ENCODE measurements around the gene ASS1.

The ASS1 gene

DNA sequence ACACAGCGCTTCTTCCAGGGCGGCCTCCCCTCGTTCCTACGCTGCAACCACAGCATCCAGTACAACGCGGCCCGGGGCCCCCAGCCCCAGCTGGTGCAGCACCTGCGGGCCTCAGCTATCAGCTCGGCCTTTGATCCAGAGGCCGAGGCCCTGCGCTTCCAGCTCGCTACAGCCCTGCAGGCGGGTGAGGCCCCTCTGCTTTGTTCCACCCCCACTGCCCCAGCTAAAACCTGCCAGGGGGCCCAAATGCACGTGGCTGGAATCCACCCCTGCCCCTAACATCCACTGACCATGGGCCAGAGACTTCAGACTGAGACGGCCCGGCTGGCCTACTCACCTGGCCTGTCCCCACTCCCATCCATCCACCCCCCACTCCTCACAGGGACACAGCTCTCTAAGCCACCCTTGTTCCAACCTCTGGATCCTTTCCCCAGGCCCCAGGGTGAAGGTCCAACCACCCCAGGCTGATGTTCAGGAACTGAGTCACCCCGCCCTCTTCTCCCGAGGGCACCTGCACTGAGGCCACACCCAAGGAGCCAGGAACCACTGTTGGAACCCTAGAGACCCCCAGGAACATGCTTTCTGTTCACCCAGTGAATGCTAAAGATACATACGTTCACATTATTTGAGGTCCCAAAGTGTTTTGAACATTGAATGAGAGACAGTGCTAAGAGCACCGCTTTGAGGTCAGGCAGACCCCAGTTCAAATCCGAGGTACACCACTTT, 18.9 kb upstream of the ASS1 start:
- Histone ChIP-seq H3K27ac (ENCODE audit: low read length) (no peak overlapping the region), H4K20me1 (ENCODE audit: insufficient read depth, low read length) (no peaks in the 10 kb centered on the region), H3K36me3 (replicated peaks; ENCODE audit: insufficient read depth, low read length) (no peaks in the 10 kb centered on the region), H3K27me3 (replicated peaks; ENCODE audit: insufficient read depth, low read length) (peaks cover 96% of the 10 kb centered on the region), H3K4me3 (ENCODE audit: low read length) (no peak overlapping the region), H3K79me2 (ENCODE audit: low read length) (no peaks in the 10 kb centered on the region), H3K9me3 (replicated peaks; ENCODE audit: insufficient read depth, low read length) (no peaks in the 10 kb centered on the region), H3K9ac (ENCODE audit: low read length) (no peak overlapping the region), H3K4me1 (ENCODE audit: low read length) (no peaks in the 10 kb centered on the region), H3F3A (ENCODE audit: insufficient read depth, low read length) (no peaks in the 10 kb centered on the region), H2AFZ (ENCODE audit: low read length) (no peak overlapping the region), H3K9me2 (replicated peaks; ENCODE audit: insufficient read depth, low read length) (no peaks in the 10 kb centered on the region), H3K4me2 (ENCODE audit: low read depth, low read length) (no peak overlapping the region)
- DNase-seq: no peak
- no peak for TF ChIP-seq EZH2 (optimal IDR thresholded peaks at IDR 0.05; ENCODE audit: low read depth, low read length)
- no peak for TF ChIP-seq EZH2phosphoT487 (IDR thresholded peaks at IDR 0.05; ENCODE audit: low read length)
- TF ChIP-seq, protein P1, sequence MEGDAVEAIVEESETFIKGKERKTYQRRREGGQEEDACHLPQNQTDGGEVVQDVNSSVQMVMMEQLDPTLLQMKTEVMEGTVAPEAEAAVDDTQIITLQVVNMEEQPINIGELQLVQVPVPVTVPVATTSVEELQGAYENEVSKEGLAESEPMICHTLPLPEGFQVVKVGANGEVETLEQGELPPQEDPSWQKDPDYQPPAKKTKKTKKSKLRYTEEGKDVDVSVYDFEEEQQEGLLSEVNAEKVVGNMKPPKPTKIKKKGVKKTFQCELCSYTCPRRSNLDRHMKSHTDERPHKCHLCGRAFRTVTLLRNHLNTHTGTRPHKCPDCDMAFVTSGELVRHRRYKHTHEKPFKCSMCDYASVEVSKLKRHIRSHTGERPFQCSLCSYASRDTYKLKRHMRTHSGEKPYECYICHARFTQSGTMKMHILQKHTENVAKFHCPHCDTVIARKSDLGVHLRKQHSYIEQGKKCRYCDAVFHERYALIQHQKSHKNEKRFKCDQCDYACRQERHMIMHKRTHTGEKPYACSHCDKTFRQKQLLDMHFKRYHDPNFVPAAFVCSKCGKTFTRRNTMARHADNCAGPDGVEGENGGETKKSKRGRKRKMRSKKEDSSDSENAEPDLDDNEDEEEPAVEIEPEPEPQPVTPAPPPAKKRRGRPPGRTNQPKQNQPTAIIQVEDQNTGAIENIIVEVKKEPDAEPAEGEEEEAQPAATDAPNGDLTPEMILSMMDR (IDR thresholded peaks at IDR 0.05; ENCODE audit: low read length): no peak

DNA sequence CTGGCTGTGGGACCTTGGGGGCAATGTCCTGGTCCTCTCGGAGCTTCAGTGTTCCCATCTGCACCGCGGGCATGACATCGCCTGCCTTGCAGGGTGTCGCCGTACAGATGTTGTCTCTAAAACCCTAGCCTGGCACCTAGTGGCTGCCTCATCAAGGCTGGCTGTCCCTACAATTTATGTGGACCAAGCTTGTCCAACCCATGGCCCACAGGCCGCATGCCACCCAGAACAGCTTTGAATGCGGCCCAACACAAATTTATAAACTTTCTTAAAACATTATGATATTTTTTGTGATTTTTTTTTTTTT, 18.3 kb upstream of the ASS1 start:
- H3K4me1 ChIP-seq (ENCODE audit: low read length): no peaks in the 10 kb centered on the region

DNA sequence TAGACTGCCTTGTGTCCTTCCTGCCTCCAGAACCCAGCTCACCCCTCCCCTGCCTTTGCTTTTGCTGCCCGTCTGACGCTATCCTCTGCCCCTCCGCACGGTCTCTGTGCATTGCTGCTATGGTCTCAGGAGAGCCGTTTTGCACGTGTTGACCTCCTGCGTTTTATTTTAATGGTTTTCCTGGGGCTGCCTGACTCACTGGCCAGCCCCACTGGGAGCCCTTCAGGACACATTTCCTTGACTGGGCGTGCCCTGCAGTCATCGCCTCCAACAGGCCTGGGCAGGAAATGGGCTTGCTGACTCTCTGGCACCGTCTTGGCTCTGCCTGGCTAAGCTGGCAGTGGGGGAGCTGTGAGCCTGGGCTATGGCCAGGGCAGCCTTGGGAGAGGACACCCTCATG, 17.9 kb upstream of the ASS1 start:
- Histone ChIP-seq H3K36me3 (replicated peaks; ENCODE audit: insufficient read depth, low read length) (no peaks in the 10 kb centered on the region), H3K79me2 (ENCODE audit: low read length) (no peaks in the 10 kb centered on the region), H3K4me1 (ENCODE audit: low read length) (no peaks in the 10 kb centered on the region), H3K9ac (ENCODE audit: low read length) (no peak overlapping the region), H3K27me3 (replicated peaks; ENCODE audit: insufficient read depth, low read length) (peaks cover 96% of the 10 kb centered on the region), H2AFZ (ENCODE audit: low read length) (no peak overlapping the region), H3F3A (ENCODE audit: insufficient read depth, low read length) (no peaks in the 10 kb centered on the region), H4K20me1 (ENCODE audit: insufficient read depth, low read length) (no peaks in the 10 kb centered on the region), H3K9me3 (replicated peaks; ENCODE audit: insufficient read depth, low read length) (no peaks in the 10 kb centered on the region), H3K4me2 (ENCODE audit: low read depth, low read length) (no peak overlapping the region), H3K4me3 (ENCODE audit: low read length) (no peak overlapping the region), H3K27ac (ENCODE audit: low read length) (no peak overlapping the region), H3K9me2 (replicated peaks; ENCODE audit: insufficient read depth, low read length) (no peaks in the 10 kb centered on the region)
- DNase-seq: no peak
- TF ChIP-seq EZH2phosphoT487 (IDR thresholded peaks at IDR 0.05; ENCODE audit: low read length) (no peak), EZH2 (optimal IDR thresholded peaks at IDR 0.05; ENCODE audit: low read depth, low read length) (no peak)
- TF ChIP-seq, protein P1 (IDR thresholded peaks at IDR 0.05; ENCODE audit: low read length): no peak

More for the DNA sequence above, 18.3 kb upstream of the ASS1 start:
- no peaks in the 10 kb centered on the region for H3K9me3 ChIP-seq (replicated peaks; ENCODE audit: insufficient read depth, low read length)
- H3K36me3 ChIP-seq (replicated peaks; ENCODE audit: insufficient read depth, low read length): no peaks in the 10 kb centered on the region
- peaks cover 96% of the 10 kb centered on the region for H3K27me3 ChIP-seq (replicated peaks; ENCODE audit: insufficient read depth, low read length)
- no peaks in the 10 kb centered on the region for H3F3A ChIP-seq (ENCODE audit: insufficient read depth, low read length)
- H3K9ac ChIP-seq (ENCODE audit: low read length): no peak overlapping the region
- H4K20me1 ChIP-seq (ENCODE audit: insufficient read depth, low read length): no peaks in the 10 kb centered on the region
- no peaks in the 10 kb centered on the region for H3K79me2 ChIP-seq (ENCODE audit: low read length)
- no peak overlapping the region for H3K4me2 ChIP-seq (ENCODE audit: low read depth, low read length)
- no peak overlapping the region for H3K27ac ChIP-seq (ENCODE audit: low read length)
- TF ChIP-seq, protein P1 (IDR thresholded peaks at IDR 0.05; ENCODE audit: low read length): no peak
- TF ChIP-seq EZH2phosphoT487 (IDR thresholded peaks at IDR 0.05; ENCODE audit: low read length) (no peak), EZH2 (optimal IDR thresholded peaks at IDR 0.05; ENCODE audit: low read depth, low read length) (no peak)
- DNase-seq: no peak
- no peaks in the 10 kb centered on the region for H3K9me2 ChIP-seq (replicated peaks; ENCODE audit: insufficient read depth, low read length)
- H2AFZ ChIP-seq (ENCODE audit: low read length): no peak overlapping the region
- no peak overlapping the region for H3K4me3 ChIP-seq (ENCODE audit: low read length)

All from MM.1S (cell line).